HG03460 (cell line): ENCODE measurements around the gene CCDC106.
A peak's percentile ranks its signal among the peaks of the same experiment; 100 is the strongest.

Experiments
- ATAC-seq: cut with Tn5 transposase; IDR thresholded peaks from one replicate; pipeline ENCODE4 v1.9.1; 2021; ENCODE audit not compliant: unreplicated experiment

The CCDC106 gene

GRCh38 chr19:55613930-55614710, 33.9 kb upstream of the CCDC106 start:
- ATAC-seq: no peak

- no peak for ATAC-seq
Measured at GRCh38 chr19:55614711-55615542, 33.1 kb upstream of the CCDC106 start.

GRCh38 chr19:55615543-55616394, 32.2 kb upstream of the CCDC106 start:
- ATAC-seq: no peak

GRCh38 chr19:55616395-55616875, 31.6 kb upstream of the CCDC106 start:
- no peak for ATAC-seq

- ATAC-seq: no peak
Measured at GRCh38 chr19:55617426-55617825, 30.6 kb upstream of the CCDC106 start.

GRCh38 chr19:55618426-55618825, 29.6 kb upstream of the CCDC106 start:
- no peak for ATAC-seq

- ATAC-seq: no peak
Measured at GRCh38 chr19:55619286-55619685, 28.7 kb upstream of the CCDC106 start.

GRCh38 chr19:55620410-55621204, 27.4 kb upstream of the CCDC106 start:
- no peak for ATAC-seq

GRCh38 chr19:55621205-55621672, 26.8 kb upstream of the CCDC106 start:
- ATAC-seq: no peak

- ATAC-seq: no peak
Measured at GRCh38 chr19:55621673-55622231, 26.3 kb upstream of the CCDC106 start.

GRCh38 chr19:55622242-55622969, 25.6 kb upstream of the CCDC106 start:
- ATAC-seq: no peak

- no peak for ATAC-seq
Measured at GRCh38 chr19:55623130-55623529, 24.9 kb upstream of the CCDC106 start.

- no peak for ATAC-seq
Measured at GRCh38 chr19:55623561-55623960, 24.5 kb upstream of the CCDC106 start.

GRCh38 chr19:55624109-55625003, 23.7 kb upstream of the CCDC106 start, which contains the start of gene ZNF784:
ZNF784 (minus strand) TSS chr19:55624566; CDS start chr19:55624561, 5 bp downstream.
- ATAC-seq: peak; percentile 64

- no peak for ATAC-seq
Measured at GRCh38 chr19:55625004-55625326, 23.0 kb upstream of the CCDC106 start.

GRCh38 chr19:55626350-55626749, 21.7 kb upstream of the CCDC106 start:
- ATAC-seq: no peak

- ATAC-seq: peak; percentile 53
Measured at GRCh38 chr19:55632463-55632834, 15.6 kb upstream of the CCDC106 start.

GRCh38 chr19:55633861-55634260, 14.2 kb upstream of the CCDC106 start:
- no peak for ATAC-seq
